GOT3 (cell line): ENCODE data around the gene BTN1A1.
A peak's percentile ranks its signal among the peaks of the same experiment; 100 is the strongest.
"Not testable (repeated sequence)": the region's sequence is repeated elsewhere in the genome, so short reads cannot be mapped to it uniquely, and the experiment has no call there.

Experiments
- DNase-seq: peaks from one replicate; lab custom pipeline; 2025; ENCODE audit warnings: mixed read lengths; lab: John Stamatoyannopoulos, UW

Gene BTN1A1

GRCh38 chr6:26516481-26517427 lies 16.7 kb downstream of the BTN1A1 start:
- no peak for DNase-seq

- DNase-seq, result no peak
Measured at GRCh38 chr6:26519359-26519758, 19.3 kb downstream of the BTN1A1 start.

GRCh38 chr6:26520237-26520849 lies 20.2 kb downstream of the BTN1A1 start:
- DNase-seq, result no peak

- peak; percentile 65 for DNase-seq
Measured at GRCh38 chr6:26520850-26521599, 20.9 kb downstream of the BTN1A1 start.

- DNase-seq, result peak; percentile 63
Measured at GRCh38 chr6:26521600-26522391, 21.7 kb downstream of the BTN1A1 start.

- DNase-seq, result not testable (repeated sequence)
Measured at GRCh38 chr6:26522486-26523228, 22.6 kb downstream of the BTN1A1 start.

GRCh38 chr6:26524314-26524713 lies 24.2 kb downstream of the BTN1A1 start:
- DNase-seq, result not testable (repeated sequence)

GRCh38 chr6:26524722-26525370 lies 24.7 kb downstream of the BTN1A1 start:
- DNase-seq, result no peak

- DNase-seq, result no peak
Measured at GRCh38 chr6:26525838-26526237, 25.7 kb downstream of the BTN1A1 start.

- no peak for DNase-seq
Measured at GRCh38 chr6:26526928-26527327, 26.8 kb downstream of the BTN1A1 start.

- no peak for DNase-seq
Measured at GRCh38 chr6:26530203-26530602, 30.1 kb downstream of the BTN1A1 start.

- DNase-seq, result no peak
Measured at GRCh38 chr6:26531897-26532296, 31.8 kb downstream of the BTN1A1 start.

GRCh38 chr6:26532699-26533531 lies 32.8 kb downstream of the BTN1A1 start:
- peak; percentile 74 for DNase-seq

GRCh38 chr6:26533532-26533931 lies 33.4 kb downstream of the BTN1A1 start:
- DNase-seq, result no peak

GRCh38 chr6:26534681-26535465 lies 34.8 kb downstream of the BTN1A1 start:
- no peak for DNase-seq

- no peak for DNase-seq
Measured at GRCh38 chr6:26536571-26537159, 36.6 kb downstream of the BTN1A1 start.

- DNase-seq, result peak; percentile 84
Measured at GRCh38 chr6:26537160-26537845, 37.2 kb downstream of the BTN1A1 start.
